CD4-positive, alpha-beta T cell treated with Interleukin-6 for 4 hours (primary cell): ENCODE measurements around the gene LYL1.

Source experiments
- DNase-seq: peaks from one replicate; pipeline ENCODE4 v3.0.0-alpha.2; 2020; ENCODE audit warnings: mixed read lengths

The LYL1 gene

DNA sequence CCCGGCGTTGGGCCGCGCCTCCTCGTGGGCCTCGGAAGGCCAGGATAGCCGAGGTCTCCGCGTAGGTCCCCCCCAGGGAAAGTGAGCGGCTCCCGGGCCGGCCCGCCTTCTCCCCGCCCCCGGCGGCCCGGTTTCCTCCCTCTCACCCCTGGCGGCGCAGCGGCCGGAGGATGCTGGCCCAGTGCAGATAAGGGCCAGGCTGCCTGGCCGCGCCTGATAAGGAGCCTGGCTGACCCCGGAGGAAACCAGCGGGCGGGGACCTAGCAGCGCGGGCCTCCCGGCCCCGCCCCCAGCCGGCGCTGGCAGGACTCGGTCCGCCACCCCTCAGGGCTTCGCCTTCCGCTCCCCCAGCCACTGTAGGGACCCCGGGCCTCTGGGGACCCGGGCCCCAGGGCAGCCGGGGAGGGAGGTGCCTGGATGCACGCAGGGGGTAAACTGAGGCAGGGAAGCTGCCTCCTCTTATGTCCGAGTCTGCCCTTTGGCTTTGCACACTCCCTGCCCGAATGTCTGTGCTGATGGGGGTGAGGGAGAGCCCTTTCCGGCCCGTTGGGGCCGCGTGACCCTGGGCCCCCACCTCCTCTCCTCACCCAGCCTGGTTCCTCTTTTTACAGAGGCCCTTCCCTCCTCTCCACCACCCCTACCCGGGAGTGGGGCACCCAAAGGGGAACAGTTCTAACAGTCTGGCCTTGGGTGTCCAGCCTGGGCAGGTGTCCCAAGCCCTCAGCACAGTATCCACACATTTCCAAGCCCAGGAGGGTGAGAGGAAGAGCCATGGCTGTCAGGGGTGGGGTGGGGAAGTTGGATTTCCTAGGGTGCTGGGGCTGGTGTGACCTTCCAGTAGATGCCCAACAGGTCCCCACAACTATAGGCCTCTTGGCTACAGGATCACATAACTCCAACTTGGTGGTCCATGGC is at the start of gene LYL1:
LYL1 (minus strand) TSS at position 193 of the 915 bp plus-strand sequence. CDS start 1,687 bp downstream, outside the sequence.
- DNase-seq: peak; percentile 55

DNA sequence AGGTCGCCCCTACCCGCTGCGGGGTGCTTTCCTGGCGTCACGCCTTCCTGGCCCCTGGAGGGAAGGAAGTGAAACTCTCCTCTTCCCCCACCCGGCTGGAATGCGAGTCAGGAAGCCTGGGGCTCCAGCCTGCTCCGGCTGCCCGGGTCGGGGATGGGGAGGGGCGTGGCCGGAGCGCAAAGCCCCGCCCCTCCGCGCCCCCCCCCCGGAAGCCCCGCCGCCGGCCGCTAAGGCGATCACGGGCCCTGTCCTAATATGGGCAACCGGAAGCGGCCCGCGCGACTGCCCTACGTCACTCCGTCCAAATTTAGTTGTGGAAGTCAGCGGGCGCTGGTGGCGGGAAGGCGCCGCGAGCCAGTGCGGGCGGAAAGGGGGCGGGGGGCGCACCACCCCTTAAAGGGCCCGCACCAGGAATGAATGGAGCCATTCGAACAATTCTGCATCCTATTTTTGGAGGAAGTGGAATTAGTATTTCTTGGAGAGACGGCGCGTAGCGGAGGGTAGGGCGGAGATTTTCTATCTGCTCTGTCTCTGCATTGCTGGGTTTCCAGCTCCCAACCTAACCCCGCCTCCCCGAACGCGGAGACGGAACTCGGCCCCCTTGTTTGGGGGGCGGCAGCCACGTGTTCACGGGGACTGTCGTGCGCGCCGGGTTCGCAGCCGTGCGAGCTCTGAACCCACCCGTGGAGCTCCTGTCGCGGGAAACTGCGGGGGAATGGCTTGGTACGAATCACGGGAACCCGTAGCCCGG is 49.1 kb upstream of the LYL1 start:
- peak; percentile 97 for DNase-seq

DNA sequence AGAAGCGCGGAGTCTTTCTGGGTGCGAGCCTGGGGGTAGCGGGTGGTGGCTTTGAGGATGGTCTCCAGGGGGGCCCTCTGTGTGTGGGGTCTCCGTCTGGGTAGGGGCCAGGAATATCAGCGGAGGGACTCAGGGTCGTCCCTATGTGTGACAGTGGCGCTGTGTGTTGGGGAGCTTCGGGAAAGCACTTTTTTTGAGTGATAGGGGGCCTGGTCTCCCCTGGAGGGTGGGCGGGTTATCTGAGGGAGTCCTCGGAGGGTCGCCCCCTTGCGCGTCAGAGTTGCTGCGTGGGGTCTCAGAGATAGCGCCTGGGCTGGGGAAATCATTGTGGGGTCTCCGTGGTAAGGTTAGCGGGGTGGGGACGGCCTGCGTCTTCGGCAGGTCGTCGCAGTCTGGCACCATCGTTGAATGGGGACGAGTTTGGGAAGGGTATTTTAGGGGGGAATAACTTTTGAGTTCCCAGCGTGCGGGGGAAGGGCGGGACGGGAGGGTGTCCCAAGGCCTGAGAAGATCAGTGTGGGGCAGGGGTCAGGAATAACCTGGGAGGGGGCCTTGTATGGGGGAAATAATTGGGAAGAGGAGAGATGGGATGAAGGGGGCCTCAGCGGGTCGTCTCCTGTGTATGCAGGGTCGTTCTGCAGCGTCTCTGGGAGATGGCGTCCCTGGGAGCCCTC is 48.4 kb upstream of the LYL1 start:
- DNase-seq: peak; percentile 31

DNA sequence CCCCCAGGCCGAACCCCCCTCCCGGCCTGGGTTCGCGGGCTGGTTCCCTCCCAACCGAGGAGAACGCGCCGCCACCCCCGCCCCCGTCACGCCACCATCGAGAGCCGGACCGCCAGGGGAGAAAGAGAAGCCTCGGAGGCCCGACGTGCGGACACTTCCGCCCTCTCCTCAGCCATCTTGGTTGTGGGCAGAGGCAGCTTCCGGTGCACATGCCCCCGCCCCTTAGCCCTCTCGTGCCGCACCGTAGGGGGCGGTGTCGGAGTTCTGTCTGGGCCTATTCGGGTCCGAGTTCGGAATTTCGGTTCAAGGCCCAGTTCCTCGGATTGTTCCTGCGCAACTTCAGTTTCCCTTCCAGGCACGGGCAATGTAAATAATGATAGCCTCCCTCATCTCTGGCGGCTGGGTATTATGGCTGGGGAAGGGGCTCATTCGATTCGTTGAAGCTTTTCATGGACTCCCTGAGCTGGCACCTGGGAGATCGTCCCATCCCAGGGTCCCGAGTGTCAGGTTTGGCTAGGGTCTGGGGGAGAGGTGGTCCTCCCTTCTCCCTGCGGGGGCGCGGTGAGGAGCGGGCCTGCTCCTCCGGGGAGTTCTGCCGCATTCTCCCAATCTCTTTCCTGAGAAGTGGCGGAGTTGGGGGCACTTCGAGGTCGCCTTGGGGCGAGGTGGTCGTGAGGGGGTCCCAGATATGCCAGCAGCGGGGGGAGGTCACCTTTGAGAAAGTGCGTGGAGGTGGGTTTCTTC is 47.7 kb upstream of the LYL1 start, which contains the start of the genes IER2 and STX10:
IER2 (plus strand) TSS at position 225 of the 744 bp plus-strand sequence. CDS start 2,776 bp downstream, outside the sequence.
STX10 (minus strand) TSS at position 189 of the 744 bp plus-strand sequence. CDS start 202 bp downstream, outside the sequence.
- peak; percentile 94 for DNase-seq

DNA sequence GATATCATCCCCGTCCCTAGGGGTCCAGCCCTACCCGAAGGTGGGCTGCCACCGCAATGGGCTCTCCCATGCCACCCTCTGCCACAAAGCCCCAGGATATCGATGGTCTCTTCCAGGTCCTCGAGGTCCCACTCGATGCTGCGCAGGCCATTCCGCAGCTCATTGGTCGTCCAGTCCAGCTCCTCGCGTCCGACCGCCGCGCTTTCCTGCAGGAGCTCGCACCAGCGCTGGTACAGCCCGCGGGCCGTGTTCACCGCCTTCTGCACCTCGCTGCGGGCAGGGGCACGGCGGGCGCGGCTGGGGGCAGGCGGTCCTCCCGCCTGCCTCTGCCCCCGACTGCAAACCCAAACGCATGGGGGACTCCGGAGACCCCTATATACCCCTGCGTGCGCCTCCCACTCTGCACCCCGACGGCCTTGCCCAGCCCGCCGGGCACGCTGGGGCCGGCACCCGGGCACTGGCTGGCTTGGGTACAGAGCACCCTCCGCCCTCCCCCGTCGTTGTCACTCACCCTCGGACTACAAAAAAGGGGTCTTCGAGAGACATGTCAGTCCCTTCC is 47.0 kb upstream of the LYL1 start:
- DNase-seq: peak; percentile 40

DNA sequence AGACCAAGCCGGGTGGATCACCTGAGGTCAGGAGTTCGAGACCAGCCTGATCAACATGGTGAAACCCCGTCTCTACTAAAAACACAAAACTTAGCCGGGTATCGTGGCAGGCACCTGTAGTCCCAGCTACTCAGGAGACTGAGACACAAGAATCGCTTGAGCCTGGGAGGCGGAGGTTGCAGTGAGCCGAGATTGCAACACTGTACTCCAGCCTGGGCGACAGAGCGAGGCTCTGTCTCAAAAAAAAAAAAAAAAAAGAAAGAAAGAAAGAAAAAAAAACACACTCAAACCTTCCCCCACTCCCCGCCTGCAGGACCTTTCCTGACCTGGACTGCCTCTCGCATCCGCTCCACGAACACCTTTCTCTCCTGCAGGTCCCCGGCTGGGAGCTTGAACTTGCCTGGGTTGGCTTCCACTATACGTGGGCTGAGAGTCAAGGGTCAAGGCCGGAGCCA is 46.5 kb upstream of the LYL1 start:
- DNase-seq: peak; percentile 15

DNA sequence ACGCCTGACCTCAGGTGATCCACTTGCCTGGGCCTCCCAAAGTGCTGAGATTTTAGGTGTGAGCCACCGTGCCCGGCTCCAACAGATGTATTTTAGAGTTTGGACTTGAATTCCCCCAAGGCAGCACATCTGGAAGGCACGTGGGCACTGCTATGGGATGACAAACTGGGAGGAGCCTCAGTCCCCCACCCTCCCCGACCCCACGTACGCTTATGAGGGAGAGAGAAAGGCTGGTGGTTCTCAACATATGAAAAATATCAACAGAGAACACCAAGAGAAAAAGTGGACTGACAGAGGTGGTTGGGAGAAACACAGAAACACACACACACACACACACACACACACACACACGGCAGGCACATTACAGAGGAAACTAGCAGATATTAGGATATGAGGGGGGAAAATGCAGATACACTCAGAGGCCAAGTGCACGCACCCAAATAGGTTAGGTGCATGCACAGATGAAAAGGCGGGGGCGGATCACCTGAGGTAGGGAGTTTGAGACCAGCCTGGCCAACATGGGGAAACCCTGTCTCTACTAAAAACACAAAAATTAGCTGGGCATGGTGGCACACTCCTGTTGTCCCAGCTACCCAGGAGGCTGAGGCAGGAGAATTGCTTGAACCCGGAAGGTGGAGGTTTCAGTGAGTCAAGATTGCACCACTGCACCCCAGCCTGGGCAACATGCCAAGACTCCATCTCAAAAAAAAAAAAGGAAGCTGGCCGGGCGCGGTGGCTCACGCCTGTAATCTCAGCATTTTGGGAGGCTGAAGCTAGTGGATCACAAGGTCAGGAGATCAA is 44.3 kb upstream of the LYL1 start:
- DNase-seq: no peak

DNA sequence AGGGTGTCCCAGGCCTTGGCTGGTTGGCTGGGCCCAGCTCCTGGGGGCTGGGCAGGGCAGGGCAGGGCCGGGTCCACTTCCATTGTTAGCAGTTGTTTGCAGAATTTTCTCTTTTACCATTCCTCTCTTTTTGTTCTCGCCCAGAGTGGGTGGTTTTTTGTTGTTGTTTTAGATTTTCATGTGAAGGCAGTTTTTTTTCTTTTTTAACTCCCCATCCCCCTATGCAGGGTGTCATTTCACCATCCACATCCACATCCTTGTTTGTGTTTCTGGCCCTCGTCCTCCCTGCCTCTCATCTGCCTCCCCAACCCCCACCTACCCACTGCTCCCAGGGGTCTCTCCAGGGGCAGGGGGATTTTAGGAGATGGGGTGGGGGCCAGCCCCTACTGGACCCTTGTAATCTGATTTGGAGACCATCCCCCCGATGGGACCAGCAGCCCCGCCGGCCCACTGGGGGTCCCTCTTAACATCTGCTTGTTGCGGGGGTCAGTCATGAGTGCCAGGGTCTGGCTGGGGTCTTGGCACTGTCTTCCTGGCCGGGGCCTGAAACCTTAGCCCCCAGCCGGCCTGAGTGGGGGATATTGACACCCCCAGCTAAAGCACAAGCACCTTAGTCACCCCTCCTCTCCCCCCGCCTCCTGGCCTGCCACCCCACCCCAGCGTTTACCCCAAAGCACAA is 37.1 kb upstream of the LYL1 start:
- no peak for DNase-seq

DNA sequence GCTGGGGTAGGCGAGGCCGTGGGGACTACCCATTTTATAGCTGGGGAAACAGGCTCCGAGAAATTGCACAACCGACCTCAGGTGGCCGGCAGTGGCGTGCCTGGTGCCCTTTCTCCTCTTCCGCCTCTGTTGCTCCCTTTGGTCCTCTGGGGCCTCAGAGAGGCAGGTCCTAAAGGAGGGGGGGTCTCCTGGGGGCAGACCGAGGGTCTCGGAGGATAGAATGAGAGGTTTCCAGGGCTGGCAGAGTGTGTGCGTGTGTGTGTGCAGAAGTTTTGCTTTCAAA is 36.2 kb upstream of the LYL1 start:
- DNase-seq: no peak

DNA sequence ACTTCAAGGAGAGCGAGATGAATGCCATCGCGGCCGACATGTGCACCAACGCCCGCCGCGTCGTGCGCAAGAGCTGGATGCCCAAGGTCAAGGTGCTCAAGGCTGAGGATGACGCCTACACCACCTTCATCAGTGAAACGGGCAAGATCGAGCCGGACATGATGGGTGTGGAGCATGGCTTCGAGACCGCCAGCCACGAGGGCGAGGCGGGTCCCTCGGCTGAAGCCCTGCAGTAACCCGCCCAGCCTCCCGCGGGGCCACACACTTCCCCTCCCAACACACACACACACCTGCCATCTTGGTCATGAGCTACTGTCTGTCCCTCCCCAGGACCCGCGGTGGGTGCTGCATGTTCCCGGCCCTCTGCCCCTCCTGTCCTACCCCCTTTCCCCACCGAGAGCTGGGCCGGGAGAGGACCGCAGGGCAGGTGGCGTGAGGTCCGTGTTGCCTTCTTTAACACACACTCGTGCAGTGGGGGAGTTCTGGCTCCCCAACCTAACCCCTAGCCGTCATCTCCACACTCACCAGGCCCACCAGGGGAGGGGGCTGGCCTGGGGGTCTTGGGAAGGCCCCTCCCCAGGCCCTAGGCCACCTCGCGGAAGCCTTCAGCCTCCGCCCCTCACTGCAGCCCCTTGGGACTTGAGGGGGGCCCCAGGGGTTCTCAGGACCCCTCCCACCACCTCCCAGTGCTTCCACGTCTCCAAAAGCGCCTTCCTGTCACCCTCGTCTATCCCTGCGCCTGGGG is 35.7 kb upstream of the LYL1 start:
- no peak for DNase-seq

DNA sequence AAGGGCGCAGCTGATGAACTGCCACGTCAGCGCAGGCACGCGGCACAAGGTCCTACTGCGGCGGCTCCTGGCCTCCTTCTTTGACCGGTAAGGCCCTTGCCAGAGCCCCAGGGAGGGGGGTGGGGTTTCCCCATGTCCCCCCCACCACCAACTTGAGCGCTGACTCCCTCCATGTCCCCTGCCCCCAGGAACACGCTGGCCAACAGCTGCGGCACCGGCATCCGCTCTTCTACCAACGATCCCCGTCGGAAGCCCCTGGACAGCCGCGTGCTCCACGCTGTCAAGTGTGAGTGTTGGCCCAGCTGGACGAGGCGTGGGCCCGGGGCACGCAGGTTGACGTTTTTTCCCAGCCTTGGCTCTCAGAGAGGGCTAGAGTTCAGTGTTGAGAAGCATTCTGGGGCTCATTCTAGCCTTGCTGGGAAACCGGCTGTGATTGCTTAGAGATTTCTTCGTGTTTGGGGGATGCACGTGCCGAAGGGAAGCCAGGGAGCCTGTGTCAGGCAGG is 34.7 kb upstream of the LYL1 start:
- no peak for DNase-seq

DNA sequence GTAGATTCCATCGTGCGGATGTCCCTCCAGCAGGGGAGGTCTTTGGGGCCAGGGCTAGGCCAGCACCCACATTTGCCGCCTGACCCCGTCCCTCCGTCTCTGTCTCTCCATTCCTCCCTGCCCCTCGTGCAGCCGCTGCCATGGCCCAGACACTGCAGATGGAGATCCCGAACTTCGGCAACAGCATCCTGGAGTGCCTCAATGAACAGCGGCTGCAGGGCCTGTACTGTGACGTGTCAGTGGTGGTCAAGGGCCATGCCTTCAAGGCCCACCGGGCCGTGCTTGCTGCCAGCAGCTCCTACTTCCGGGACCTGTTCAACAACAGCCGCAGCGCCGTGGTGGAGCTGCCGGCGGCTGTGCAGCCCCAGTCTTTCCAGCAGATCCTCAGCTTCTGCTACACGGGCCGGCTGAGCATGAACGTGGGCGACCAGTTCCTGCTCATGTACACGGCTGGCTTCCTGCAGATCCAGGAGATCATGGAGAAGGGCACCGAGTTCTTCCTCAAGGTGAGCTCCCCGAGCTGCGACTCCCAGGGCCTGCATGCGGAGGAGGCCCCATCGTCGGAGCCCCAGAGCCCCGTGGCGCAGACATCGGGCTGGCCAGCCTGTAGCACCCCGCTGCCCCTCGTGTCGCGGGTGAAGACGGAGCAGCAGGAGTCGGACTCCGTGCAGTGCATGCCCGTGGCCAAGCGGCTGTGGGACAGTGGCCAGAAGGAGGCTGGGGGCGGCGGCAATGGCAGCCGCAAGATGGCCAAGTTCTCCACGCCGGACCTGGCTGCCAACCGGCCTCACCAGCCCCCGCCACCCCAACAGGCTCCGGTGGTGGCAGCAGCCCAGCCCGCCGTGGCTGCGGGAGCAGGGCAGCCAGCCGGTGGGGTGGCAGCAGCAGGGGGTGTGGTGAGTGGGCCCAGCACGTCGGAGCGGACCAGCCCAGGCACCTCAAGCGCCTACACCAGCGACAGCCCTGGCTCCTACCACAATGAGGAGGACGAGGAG is 32.7 kb upstream of the LYL1 start:
- no peak for DNase-seq

DNA sequence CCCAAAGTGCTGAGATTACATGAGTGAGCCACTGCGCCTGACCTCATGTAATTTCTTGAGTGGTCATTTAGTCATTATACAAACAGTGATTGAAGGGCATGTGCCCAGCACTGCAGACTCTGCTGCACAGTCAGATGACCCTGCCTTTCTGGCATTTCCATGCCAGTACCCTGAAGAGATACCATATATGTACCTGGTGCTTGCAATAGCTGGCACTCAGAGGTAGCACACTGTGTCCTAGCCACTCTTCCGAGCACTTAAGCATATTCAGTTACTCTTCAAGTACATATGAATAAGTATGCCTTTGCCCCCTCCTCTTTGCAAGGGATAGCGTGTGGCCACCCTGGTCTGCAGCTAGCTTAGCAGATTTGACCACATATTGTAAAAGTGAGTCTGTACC is 32.0 kb upstream of the LYL1 start:
- DNase-seq: no peak

DNA sequence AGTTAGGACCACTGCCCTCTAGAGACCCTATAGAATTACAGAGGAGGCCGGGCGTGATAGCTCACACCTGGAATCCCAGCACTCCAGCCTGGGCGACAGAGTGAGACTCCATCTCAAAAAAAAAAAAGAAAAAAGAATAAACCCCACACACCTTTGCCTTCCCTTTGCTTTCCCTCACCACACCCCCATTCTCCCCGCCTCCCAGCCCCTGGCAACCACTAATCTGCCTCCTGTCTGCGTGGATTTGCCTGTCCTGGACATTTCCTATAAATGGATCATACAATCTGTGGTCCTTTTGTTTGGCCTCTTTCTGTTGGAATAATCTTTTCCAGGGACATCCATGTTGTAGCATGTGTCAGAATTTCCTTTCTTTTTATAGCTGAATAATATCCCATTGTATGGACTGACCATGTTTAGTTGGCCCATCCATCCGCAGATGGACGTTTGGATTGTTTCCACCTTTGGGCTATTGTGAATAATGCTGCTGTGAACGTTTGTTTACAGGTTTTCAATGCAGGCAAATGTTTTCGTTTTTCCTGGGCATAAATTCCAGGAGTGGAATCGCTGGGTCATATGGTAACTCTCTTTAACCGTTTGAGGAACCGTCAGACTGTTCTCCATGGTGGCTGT is 30.7 kb upstream of the LYL1 start:
- no peak for DNase-seq

DNA sequence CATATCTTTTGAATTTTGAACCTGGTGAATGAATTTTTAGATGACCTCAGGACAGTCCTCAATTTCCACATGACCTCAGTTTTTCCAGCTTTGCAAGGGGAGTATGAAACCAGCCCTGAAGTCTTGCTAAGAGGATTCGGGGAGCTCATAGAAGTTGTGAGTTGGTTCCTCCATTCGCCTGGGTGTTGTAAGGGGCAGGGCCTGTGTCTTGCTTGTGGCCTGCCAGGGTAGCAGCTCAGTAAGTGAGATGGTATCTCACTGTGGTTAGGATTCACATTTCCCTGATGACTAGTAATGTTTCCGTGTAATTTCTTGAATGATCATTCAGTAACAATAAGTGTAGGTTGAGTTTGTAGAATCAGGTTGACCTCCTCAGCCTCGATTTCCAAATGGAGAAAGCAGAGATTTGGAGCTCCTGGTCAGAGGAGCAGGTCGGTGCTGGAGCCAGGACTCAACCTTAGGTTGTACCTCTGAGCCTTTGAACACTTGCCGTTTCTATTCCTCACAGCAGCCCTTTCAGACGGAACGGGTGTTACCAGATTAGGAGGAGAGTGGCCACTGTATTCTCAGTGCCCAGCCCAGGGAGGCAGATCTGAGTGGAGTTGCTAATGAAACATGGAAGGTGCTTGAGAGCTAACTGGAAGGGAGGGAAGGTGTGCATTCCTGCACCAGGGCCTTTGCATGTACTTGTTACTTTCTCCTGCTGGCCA is 30.0 kb upstream of the LYL1 start:
- peak; percentile 41 for DNase-seq

DNA sequence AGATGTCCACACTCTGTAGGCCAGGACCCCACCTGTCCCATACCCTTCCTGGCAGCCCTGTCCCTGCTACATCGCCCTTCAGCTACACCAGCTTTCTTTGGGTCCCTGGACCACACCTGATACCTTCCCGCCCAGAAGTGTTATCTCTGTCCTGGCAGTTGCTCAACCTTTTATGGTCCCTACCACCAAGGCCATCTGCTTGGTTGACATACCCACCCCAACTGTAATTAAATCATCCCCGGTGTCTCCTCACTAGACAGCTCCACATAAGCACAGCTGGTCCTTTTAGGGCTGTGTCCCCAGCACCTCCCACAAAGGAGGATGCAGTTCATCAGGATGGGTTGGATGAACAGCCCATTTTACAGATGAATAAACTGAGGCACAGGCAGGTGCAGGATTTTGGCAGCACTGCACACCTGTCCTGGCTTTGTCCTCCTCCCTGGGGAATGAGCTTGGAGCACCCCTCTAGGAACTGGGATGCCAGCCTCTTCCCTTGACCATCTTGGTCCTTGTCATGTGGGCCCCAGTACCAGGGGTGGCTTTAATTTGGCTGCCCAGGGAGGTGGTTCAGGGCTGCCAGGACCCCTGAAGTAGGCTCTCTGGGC is 28.3 kb upstream of the LYL1 start:
- no peak for DNase-seq

DNA sequence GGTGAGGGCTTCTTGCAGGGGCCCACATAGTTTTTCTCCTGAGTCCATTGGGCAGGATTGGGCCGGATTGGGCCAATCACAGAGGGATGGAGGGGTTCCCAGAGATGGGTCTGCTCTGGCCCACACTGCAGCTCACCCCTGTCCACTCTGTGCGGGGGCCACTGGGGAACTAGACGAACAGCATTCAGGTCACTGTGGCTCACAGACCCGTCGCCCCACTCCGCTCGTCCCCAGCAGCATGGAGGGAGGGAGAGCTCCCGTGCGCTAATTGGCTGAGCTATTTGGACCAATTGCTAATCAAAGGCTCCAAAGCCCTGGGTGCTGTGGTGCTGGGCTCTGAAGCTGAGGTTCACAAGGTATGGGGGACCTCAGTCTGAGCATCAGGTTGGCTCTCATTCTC is 26.7 kb upstream of the LYL1 start:
- DNase-seq: no peak
